Measurements from ENCODE around the gene P3H2.

GRCh38 chr3:190005343-190006113, 115.2 kb downstream of the P3H2 start:
- TF ChIP-seq CTCF (IDR thresholded peaks at IDR 0.05; ENCODE audit: poor library complexity): no peak
- TF ChIP-seq EZH2 (IDR thresholded peaks at IDR 0.05; ENCODE audit: borderline replicate concordance): no peak

Measured in hepatocyte (in vitro differentiated cells).